ENCODE data around the gene NCOR2. TPM values are rescaled to one million over a fixed set of nuclear protein-coding genes. Genes with fewer than 3 reads are reported as not detected.

NCOR2 gene
- total RNA-seq, 2 experiments from 2014 or later: 95.7 to 107 TPM

DNA sequence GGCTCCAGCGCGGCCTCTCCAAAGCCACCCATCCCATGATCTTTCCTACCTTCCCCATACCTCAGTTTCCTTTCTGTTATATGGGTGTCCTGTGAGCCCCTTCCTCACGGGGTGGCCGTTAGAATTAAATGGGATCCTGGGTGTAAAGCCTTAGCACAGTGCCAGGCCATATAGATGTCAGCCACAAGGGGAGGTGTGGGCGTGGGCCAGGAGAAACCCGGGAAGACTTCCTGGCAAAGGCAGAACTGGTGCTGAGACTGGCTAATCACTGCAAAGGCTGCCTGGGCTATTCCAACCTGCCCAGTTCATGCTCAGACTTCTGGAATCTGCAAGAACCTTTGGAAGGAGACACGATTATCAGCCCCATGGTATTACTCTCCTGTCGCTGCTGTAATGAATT lies 11.0 kb upstream of the NCOR2 start:
- Mint-ChIP-seq H3K27me3 (peaks cover 5% of the 10 kb centered on the region), H3K4me3 (no peak overlapping the region), H3K36me3 (no peaks in the 10 kb centered on the region), H3K4me1 (no peaks in the 10 kb centered on the region), H3K9me3 (peaks cover 2% of the 10 kb centered on the region), H3K27ac (no peak overlapping the region)
- POLR2A ChIA-PET: no interaction called here
- no peak for ATAC-seq (ENCODE audit: low read depth)
- DNase-seq: no peak

DNA sequence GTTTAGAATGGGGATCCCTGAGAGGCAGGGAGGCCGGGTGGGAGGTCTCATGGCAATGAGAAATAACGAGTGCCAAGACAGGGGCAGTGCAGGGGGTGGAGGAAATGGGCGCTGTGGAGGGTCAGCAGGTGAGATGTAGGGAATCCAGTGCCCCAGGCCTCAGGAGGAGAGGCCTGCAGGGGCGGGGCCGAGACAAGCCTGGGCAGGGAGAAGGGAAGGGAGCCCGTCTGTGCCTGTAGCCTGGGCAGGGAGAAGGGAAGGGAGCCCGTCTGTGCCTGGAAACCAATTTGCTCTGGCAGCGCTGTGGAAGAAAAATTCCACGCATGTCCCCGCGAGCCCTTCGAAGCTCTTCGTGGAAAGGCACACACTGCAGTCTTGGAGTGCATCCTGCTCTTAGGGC lies 10.6 kb upstream of the NCOR2 start:
- Mint-ChIP-seq H3K4me1 (no peaks in the 10 kb centered on the region), H3K9me3 (peaks cover 2% of the 10 kb centered on the region), H3K27ac (peak overlapping the region; percentile 22), H3K36me3 (no peaks in the 10 kb centered on the region), H3K27me3 (peaks cover 5% of the 10 kb centered on the region), H3K4me3 (no peak overlapping the region)
- POLR2A ChIA-PET: no interaction called here
- ATAC-seq (ENCODE audit: low read depth) (no peak), DNase-seq (no peak)

DNA sequence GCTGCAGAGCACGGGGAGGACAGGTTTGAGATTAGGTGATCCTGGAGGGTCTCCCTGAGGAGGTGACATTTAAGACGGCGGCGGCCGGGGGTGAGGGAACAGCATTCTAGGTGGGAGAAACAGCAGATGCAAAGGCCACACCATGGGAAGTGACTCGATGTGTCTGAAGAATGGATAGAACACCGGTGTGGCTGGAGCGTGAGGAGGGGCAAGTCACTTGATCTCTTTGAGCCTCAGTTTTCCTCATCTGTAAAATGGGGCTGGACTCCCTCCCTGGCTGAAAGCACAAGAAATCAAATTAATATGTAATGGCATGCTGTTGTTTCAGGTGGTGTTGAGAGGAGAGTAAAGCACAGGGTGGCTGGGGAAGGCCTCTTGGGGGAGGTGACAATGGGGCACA lies 10.0 kb upstream of the NCOR2 start:
- Mint-ChIP-seq H3K4me3 (no peak overlapping the region), H3K27me3 (peaks cover 5% of the 10 kb centered on the region), H3K9me3 (peaks cover 2% of the 10 kb centered on the region), H3K27ac (no peak overlapping the region), H3K36me3 (no peaks in the 10 kb centered on the region), H3K4me1 (no peaks in the 10 kb centered on the region)
- DNase-seq (no peak), ATAC-seq (ENCODE audit: low read depth) (no peak)
- POLR2A ChIA-PET: no interaction called here

DNA sequence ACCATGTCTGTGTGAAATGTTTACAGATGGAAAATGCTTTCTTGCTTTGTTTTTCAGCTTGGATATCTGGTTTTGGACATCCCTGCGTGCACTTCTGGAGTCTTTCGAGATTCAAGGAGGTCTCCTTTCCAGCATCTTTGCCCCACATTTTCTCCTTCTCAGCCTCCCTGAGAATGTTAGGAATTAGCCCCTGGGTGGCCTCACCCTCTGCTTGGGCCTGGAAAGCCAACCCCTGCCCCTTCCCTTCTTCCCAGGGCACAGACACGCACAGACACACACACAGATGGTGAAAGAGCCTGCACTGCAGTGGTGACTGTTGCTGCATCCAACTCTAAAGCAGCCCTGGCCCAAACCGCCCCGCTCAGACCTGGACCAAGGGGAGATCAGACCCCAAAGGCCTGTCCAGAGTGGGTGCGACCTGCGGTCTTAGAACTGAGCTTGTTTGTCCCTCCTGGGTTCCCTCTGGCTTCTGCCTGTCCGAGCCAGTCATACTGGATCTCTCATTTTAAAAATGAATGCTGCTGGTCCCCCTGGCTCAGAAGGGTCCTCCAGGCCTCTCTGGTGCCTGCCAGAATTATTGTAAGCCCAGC lies 8.7 kb upstream of the NCOR2 start:
- ATAC-seq (ENCODE audit: low read depth) (no peak), DNase-seq (no peak)
- Mint-ChIP-seq H3K27me3 (peaks cover 5% of the 10 kb centered on the region), H3K36me3 (no peaks in the 10 kb centered on the region), H3K27ac (no peak overlapping the region), H3K9me3 (peaks cover 2% of the 10 kb centered on the region), H3K4me3 (no peak overlapping the region), H3K4me1 (no peaks in the 10 kb centered on the region)
- POLR2A ChIA-PET: no interaction called here

DNA sequence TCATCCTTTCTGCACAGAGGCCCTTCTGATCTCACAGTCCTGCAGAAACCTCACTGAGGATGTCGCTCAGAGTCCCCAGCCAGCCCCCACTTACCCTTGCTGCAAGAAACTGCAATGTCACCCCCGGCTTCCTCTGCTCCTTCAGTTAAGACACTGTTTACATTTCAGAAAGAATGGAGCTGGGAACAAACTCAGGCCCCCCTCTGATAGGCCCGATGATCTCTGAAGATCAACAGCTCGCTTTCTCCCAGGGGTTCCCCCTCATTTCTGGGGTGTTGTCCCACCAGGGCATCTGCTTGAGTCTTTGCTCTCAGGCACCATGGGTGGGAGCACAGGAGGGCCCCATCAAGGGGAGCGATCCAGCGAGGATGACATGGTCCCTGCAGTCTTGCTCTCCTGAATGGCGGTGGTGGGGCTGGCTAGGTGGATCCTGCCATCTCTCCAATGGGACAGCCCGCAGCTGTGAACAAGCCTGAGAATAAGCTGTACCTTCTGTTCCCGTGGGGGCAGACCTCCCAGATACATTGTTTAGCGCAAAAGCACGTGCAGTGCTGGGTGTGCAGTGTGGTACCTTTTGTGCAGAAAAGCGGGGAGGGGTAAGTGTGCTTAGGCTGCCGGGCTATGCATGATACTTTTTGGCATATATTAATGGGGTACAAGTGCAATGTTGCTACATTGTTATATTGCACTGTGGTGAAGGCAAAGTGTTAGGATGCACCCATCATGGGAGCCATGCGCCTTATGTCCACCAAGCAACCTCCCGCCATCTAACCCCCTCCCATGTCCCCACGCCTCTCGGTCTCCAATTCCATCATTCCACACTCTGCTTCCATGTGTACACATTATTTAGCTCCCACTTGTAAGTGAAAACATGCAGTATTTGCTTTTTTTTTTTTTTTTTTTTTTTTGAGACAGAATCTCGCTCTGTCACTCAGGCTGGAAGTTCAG lies 6.7 kb upstream of the NCOR2 start:
- POLR2A ChIA-PET: interaction anchor here (0.6 kb wide), 1 partner anchor 22 kb away, joined by 3 read pairs; no protein-coding TSS in a partner anchor
- DNase-seq (no peak), ATAC-seq (ENCODE audit: low read depth) (no peak)
- H3K4me1 Mint-ChIP-seq: no peaks in the 10 kb centered on the region
- no peak overlapping the region for H3K4me3 Mint-ChIP-seq
- no peaks in the 10 kb centered on the region for H3K9me3 Mint-ChIP-seq
- H3K27ac Mint-ChIP-seq: no peak overlapping the region
- H3K27me3 Mint-ChIP-seq: peaks cover 5% of the 10 kb centered on the region
- H3K36me3 Mint-ChIP-seq: no peaks in the 10 kb centered on the region

DNA sequence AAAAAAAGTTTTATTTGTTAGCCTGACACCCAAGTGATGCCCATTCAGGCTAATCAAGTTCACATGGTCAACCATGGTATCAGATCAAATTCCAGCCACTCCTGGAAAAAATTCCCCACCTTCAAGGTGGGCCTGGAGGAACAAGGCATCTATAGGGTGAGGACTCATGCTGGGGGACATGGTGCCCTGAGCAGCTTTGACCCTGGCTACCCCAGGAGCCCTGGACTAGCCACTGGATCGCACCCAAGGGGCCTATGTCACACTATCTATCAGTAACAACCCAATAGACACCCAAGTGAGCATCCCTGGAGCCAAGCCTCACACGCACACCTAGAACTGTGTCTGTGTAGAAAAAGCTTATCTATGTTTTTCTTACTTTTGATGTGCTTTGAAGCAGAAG lies 4.1 kb upstream of the NCOR2 start:
- H3K4me1 Mint-ChIP-seq: peaks cover 3% of the 10 kb centered on the region

DNA sequence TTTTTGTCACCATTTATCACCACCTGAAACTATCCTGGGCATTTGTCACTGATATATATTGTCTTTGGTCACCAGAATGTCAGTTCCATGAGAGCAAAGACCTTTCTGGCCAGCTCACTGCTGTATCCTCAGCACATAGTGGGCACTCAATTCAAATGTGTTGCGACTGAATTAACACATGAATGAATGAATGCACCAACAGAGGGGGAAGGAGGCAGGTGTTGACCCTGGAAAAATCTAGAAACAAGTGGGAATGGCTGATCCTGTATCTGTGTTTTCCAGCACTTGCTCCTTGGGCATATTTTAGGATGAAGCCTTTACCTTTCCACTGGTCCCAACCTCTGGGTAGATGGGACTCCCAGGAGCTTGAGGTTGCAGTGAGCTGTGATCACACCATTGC lies 3.4 kb upstream of the NCOR2 start:
- no peak overlapping the region for H3K27ac Mint-ChIP-seq
- no peaks in the 10 kb centered on the region for H3K9me3 Mint-ChIP-seq
- no peak for DNase-seq
- POLR2A ChIA-PET: no interaction called here
- ATAC-seq (ENCODE audit: low read depth): no peak
- no peak overlapping the region for H3K4me3 Mint-ChIP-seq
- H3K27me3 Mint-ChIP-seq: peaks cover 4% of the 10 kb centered on the region
- H3K36me3 Mint-ChIP-seq: no peaks in the 10 kb centered on the region
- peaks cover 4% of the 10 kb centered on the region for H3K4me1 Mint-ChIP-seq

More for the DNA sequence above, 4.1 kb upstream of the NCOR2 start:
- Mint-ChIP-seq H3K36me3 (no peaks in the 10 kb centered on the region), H3K27me3 (peaks cover 5% of the 10 kb centered on the region), H3K27ac (no peak overlapping the region), H3K4me3 (no peak overlapping the region), H3K9me3 (no peaks in the 10 kb centered on the region)
- DNase-seq (no peak), ATAC-seq (ENCODE audit: low read depth) (no peak)
- POLR2A ChIA-PET: no interaction called here

DNA sequence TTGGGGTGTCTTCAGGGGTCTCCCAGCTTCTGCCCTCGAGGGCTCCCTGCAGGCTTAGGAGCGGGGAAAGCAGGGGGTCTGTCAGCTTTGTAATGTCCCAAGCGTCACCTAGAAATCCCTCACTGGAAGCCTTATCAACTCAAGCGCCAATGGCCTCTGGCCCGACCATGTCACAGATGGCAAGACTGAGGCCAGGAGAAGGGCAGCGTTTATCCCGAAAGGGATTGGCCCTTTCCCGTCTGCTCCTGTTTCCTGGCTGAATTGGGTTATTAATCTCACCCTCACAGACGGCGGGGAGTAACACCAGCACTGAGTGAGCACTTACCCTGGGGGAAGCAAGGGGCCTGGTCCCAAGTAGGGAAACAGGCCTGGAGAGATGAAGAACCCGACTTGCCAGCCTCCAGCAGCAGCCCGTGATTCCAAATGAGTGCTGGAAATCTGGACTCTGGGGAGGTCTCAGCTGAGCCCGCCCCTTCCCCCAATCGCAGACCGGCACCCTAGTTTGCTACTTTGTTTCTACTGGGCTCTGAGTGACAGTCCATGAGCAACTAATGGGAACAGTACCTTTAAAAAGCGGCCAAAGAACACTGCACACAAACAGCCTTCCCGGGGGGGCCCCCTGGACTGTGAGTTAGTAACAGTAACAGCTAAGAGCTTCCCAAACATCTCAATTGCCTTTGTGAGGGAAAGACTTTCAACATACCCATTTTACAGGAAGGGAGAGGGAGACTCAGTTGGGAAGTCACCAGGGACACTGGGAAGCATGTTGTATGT lies 2.1 kb upstream of the NCOR2 start:
- ATAC-seq (ENCODE audit: low read depth) (no peak), DNase-seq (no peak)
- POLR2A ChIA-PET: no interaction called here
- H3K36me3 Mint-ChIP-seq: no peaks in the 10 kb centered on the region
- no peaks in the 10 kb centered on the region for H3K9me3 Mint-ChIP-seq
- no peak overlapping the region for H3K4me3 Mint-ChIP-seq
- peaks cover 2% of the 10 kb centered on the region for H3K27me3 Mint-ChIP-seq
- no peak overlapping the region for H3K27ac Mint-ChIP-seq
- peaks cover 6% of the 10 kb centered on the region for H3K4me1 Mint-ChIP-seq

DNA sequence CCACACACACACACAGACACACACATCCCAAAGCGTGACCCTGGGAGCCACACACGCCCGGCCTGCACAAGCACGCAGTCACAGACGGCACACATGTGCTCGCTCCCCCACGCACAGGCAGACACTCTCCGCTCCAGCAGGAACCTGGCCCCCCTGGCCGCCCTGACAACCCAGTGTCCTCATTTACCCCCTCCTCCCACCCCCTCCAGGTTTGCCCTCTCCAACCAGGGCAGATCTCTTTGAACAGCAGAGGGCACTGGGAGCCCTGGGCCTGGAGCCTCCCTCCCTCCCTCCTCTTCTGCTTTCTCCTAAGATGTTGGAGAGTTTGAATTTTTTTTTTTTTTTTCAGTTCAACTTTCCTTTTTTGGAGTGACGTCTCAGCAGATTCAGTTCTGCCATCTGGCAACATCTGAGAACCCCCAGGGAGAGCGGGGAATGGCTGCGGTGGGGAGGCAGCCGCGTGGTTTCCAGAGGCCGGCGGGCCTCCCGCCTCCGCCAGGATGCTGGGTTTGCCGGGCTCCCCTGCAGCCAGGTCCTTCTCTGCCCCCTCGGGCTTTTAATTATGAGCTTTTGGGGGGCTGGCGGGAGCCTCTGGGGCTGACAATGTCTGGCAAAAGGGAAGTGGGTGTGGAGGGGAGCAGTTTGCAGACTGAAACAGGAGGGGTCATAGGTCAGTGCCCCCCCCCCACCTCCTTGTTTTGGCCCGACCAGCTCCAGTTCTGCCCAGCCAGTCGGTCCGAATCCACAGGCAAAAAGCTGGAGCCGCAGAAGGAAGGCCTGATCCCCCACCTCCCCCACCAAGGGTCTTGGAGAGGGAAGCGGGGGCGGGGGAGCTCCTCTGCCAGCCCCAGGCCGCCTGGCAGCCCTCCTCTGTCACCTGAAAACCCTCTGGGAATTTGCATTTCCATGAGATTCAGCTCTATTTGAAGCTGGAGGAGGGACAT lies 1.3 kb upstream of the NCOR2 start:
- ATAC-seq (ENCODE audit: low read depth) (no peak), DNase-seq (no peak)
- Mint-ChIP-seq H3K27ac (no peak overlapping the region), H3K36me3 (no peaks in the 10 kb centered on the region), H3K4me3 (peak overlapping the region; percentile 40), H3K4me1 (peaks cover 6% of the 10 kb centered on the region), H3K9me3 (no peaks in the 10 kb centered on the region), H3K27me3 (peaks cover 2% of the 10 kb centered on the region)
- POLR2A ChIA-PET: interaction anchor here (1.4 kb wide), 1 partner anchor 125 kb away, joined by 3 read pairs; no protein-coding TSS in a partner anchor

DNA sequence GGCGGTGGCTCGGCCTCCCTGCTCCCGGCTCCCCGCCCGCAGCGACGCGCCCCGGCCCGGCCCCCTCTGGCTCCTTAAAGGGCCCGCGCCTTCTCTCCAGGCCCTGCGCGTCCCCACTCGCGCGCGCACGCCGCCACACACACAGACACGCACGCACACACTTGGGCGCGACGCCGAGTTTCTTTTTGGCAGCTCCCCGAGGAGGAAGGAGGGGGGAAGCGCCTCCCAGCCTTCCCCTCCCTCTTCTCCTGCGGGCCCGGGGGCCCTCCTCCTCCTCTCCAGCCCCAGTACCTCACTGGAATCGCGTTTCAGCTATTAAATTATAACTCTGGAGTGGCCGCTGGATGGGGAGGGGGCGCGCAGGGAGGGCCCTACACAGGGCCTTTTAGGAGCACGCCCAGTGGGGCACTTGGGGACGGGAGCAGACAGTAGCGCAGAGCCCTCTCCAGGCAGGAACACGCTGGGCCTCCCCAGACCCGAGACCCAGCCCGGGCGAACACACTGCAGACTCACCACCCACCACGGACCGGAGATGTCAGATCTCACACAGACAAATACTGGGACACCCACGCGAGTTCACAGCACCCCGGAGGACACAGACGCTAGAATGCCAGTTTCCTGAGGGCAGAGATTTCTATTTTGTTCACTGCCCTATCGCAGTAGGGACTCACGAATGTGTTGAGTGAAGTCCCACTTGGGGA lies 411 bp upstream of the NCOR2 start:
- ATAC-seq (ENCODE audit: low read depth): peak; percentile 74
- Mint-ChIP-seq H3K4me1 (peaks cover 8% of the 10 kb centered on the region), H3K27ac (peak overlapping the region; percentile 70), H3K27me3 (peaks cover 2% of the 10 kb centered on the region), H3K4me3 (peak overlapping the region; percentile 80), H3K9me3 (no peaks in the 10 kb centered on the region), H3K36me3 (no peaks in the 10 kb centered on the region)
- DNase-seq: peak; percentile 86
- POLR2A ChIA-PET: interaction anchor here (1.4 kb wide), 1 partner anchor 126 kb away, joined by 3 read pairs; no protein-coding TSS in a partner anchor

DNA sequence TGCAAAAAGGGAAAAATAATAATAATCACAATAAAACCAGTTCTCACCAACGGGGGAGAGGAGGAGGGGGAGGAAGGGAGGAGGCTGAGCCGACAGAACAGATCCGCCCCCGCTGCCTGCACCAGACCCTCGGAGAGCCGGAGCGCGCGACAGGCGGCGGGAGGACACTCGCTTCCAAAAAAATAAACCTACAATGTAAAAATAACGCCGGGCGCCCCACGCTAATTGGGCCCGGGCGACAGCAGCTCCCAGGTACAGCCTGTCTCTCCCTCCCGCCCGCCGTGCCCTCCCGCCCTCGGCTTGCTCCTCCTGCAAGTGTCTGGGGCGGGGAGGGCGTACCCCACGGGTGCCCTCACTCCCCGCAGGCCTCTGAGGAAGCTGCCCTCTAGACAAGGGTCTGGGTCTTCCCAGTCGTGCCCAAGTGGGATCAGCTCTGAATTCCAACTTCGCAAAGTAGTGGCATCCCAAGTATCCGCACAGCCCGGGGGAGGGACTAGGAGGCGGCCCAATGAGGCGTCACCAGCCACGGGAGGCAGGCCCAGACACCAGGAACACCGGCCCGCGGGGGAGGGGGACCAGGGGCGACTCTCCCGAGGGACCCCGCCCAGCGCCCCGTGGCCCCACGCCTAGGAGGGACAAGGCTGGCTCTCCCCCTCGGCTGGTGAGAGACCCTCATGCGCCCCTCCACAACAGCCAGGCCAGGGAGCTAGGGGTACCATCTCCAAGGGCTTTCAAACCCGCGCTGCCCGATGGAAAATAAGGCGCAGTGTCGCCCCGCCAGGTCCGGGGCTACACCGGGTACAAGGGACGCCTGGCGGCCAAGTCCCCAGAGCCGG lies 1.0 kb downstream of the NCOR2 start:
- Mint-ChIP-seq H3K36me3 (no peaks in the 10 kb centered on the region), H3K27me3 (peaks cover 2% of the 10 kb centered on the region), H3K4me1 (peaks cover 10% of the 10 kb centered on the region), H3K9me3 (no peaks in the 10 kb centered on the region), H3K27ac (peak overlapping the region; percentile 83), H3K4me3 (peak overlapping the region; percentile 95)
- DNase-seq (peak; percentile 79), ATAC-seq (ENCODE audit: low read depth) (peak; percentile 55)
- POLR2A ChIA-PET: interaction anchor here (0.6 to 1.4 kb wide), 5 partner anchors 11 to 348 kb away, joined by 3 to 6 read pairs (median 3); partner anchors contain the start of gene UBC
